ENCODE results near the gene NAPB. TPM values are rescaled to one million over a fixed set of nuclear protein-coding genes. Genes with fewer than 3 reads are reported as not detected.

The NAPB gene
- total RNA-seq, 1 donor: 9.4 TPM

DNA sequence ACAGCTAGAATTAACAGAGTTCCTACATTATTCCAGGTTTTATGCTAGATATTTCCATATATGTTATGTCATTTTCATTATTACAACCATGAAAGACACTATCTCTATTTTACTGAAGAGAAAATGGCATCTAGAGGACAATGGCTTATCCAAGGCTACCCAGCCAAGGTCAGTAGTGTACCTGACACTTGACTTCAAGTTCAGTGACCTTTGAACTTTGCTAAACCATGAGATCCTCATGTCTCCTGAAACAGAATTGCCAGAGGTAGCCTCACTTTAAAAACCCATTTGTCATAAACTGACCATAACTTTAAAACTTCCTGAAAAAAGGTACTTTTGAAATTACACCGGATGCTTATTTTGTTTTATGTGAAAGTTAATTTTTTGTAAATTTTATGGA, 14.4 kb downstream of the NAPB start:
- Histone ChIP-seq H3K27me3 (ENCODE audit: insufficient read depth, low read length) (no peaks in the 10 kb centered on the region), H4K20me1 (ENCODE audit: insufficient read depth, low read length) (peaks cover 25% of the 10 kb centered on the region), H3K4me2 (ENCODE audit: insufficient read depth, low read length) (no peak overlapping the region), H3K4me1 (ENCODE audit: insufficient read depth, low read length) (peaks cover 11% of the 10 kb centered on the region), H3K9me3 (ENCODE audit: low read depth, low read length) (no peaks in the 10 kb centered on the region), H3K4me3 (ENCODE audit: insufficient read depth, low read length) (no peak overlapping the region), H3K27ac (ENCODE audit: low read depth, low read length) (no peak overlapping the region), H2AFZ (ENCODE audit: low read length) (no peak overlapping the region), H3K79me2 (ENCODE audit: insufficient read depth, low read length) (peaks cover 98% of the 10 kb centered on the region), H3K36me3 (ENCODE audit: insufficient read depth, low read length) (no peaks in the 10 kb centered on the region)
- DNase-seq (ENCODE audit: insufficient read length, low spot score, missing footprints): no peak
- TF ChIP-seq, protein P1, sequence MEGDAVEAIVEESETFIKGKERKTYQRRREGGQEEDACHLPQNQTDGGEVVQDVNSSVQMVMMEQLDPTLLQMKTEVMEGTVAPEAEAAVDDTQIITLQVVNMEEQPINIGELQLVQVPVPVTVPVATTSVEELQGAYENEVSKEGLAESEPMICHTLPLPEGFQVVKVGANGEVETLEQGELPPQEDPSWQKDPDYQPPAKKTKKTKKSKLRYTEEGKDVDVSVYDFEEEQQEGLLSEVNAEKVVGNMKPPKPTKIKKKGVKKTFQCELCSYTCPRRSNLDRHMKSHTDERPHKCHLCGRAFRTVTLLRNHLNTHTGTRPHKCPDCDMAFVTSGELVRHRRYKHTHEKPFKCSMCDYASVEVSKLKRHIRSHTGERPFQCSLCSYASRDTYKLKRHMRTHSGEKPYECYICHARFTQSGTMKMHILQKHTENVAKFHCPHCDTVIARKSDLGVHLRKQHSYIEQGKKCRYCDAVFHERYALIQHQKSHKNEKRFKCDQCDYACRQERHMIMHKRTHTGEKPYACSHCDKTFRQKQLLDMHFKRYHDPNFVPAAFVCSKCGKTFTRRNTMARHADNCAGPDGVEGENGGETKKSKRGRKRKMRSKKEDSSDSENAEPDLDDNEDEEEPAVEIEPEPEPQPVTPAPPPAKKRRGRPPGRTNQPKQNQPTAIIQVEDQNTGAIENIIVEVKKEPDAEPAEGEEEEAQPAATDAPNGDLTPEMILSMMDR (IDR thresholded peaks at IDR 0.05; ENCODE audit: extremely low read depth, low read depth, low read length): no peak

DNA sequence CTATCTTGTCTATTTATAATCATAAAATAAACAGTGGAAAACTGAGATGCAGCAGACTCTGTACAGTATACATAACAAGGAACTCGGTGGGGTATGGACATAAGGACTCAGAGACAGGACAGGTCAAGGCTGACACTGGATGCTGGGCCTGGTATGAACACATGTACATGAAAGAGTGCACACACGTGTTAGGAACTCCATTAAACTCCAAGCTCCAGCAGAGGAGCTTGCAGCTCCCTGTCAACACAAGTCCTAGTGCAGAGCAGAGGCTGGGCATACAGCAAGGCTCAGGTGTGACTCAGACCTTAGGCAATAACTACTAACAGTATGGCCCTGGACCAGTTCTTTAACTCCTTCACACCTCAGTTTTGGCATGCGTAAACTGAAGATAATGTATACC, 17.1 kb downstream of the NAPB start:
- Histone ChIP-seq H3K4me1 (ENCODE audit: insufficient read depth, low read length) (peaks cover 17% of the 10 kb centered on the region), H3K36me3 (ENCODE audit: insufficient read depth, low read length) (no peaks in the 10 kb centered on the region), H3K27ac (ENCODE audit: low read depth, low read length) (no peak overlapping the region), H3K27me3 (ENCODE audit: insufficient read depth, low read length) (no peaks in the 10 kb centered on the region), H3K9me3 (ENCODE audit: low read depth, low read length) (no peaks in the 10 kb centered on the region), H3K79me2 (ENCODE audit: insufficient read depth, low read length) (peaks cover 81% of the 10 kb centered on the region), H2AFZ (ENCODE audit: low read length) (no peak overlapping the region), H3K4me3 (ENCODE audit: insufficient read depth, low read length) (no peak overlapping the region), H4K20me1 (ENCODE audit: insufficient read depth, low read length) (peaks cover 21% of the 10 kb centered on the region), H3K4me2 (ENCODE audit: insufficient read depth, low read length) (no peak overlapping the region)
- DNase-seq (ENCODE audit: insufficient read length, low spot score, missing footprints): no peak
- TF ChIP-seq, protein P1 (IDR thresholded peaks at IDR 0.05; ENCODE audit: extremely low read depth, low read depth, low read length): no peak

DNA sequence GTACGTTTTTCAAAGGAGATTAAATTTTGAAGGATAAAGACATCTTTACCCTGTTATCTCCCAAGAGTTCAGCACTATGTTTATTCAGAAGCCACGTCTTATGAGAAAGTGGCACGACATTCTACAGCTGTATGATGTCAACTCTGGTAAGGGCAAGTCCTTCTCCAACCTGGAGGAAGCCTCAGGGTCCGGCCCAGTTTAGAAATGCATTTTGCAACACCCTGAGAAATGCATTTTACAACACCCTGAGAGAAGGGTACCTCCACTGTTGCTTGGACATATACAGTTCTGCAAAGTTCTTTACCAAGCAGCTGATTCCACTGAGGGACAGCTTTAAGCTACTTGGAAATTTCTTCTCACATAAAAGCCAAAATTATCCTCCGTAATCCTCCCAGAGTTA, 17.5 kb downstream of the NAPB start:
- H3K27me3 ChIP-seq (ENCODE audit: insufficient read depth, low read length): no peaks in the 10 kb centered on the region
- H3K4me3 ChIP-seq (ENCODE audit: insufficient read depth, low read length): no peak overlapping the region
- H3K4me2 ChIP-seq (ENCODE audit: insufficient read depth, low read length): no peak overlapping the region
- H3K27ac ChIP-seq (ENCODE audit: low read depth, low read length): no peak overlapping the region
- no peaks in the 10 kb centered on the region for H3K9me3 ChIP-seq (ENCODE audit: low read depth, low read length)
- H3K36me3 ChIP-seq (ENCODE audit: insufficient read depth, low read length): no peaks in the 10 kb centered on the region
- H3K79me2 ChIP-seq (ENCODE audit: insufficient read depth, low read length): peaks cover 81% of the 10 kb centered on the region
- no peak for DNase-seq (ENCODE audit: insufficient read length, low spot score, missing footprints)
- no peak overlapping the region for H2AFZ ChIP-seq (ENCODE audit: low read length)
- H3K4me1 ChIP-seq (ENCODE audit: insufficient read depth, low read length): peaks cover 19% of the 10 kb centered on the region
- TF ChIP-seq, protein P1 (IDR thresholded peaks at IDR 0.05; ENCODE audit: extremely low read depth, low read depth, low read length): no peak
- peaks cover 24% of the 10 kb centered on the region for H4K20me1 ChIP-seq (ENCODE audit: insufficient read depth, low read length)

DNA sequence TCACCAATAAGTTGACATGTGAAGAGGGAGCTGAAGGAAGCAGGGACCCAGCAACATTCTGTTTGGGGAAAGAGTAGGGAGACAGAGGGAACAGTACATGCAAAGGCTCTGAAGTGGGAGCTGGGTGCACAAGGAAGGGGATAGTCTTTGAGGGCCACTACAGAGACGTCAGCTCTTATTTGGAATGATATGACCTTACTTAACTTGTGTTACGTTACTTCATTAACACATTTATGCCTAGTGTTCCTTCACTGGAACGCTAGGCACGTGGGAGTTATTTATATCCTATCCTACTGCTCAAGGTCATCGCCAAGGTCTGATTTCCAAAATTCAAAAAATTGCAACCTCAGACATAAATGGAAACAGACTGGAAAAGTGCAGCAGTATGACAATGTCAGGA, 20.2 kb downstream of the NAPB start:
- Histone ChIP-seq H3K4me1 (ENCODE audit: insufficient read depth, low read length) (peaks cover 35% of the 10 kb centered on the region), H3K9me3 (ENCODE audit: low read depth, low read length) (no peaks in the 10 kb centered on the region), H3K4me2 (ENCODE audit: insufficient read depth, low read length) (no peak overlapping the region), H3K4me3 (ENCODE audit: insufficient read depth, low read length) (no peak overlapping the region), H3K79me2 (ENCODE audit: insufficient read depth, low read length) (peaks cover 66% of the 10 kb centered on the region), H2AFZ (ENCODE audit: low read length) (no peak overlapping the region), H4K20me1 (ENCODE audit: insufficient read depth, low read length) (peaks cover 30% of the 10 kb centered on the region), H3K27me3 (ENCODE audit: insufficient read depth, low read length) (no peaks in the 10 kb centered on the region), H3K27ac (ENCODE audit: low read depth, low read length) (no peak overlapping the region), H3K36me3 (ENCODE audit: insufficient read depth, low read length) (no peaks in the 10 kb centered on the region)
- TF ChIP-seq, protein P1 (IDR thresholded peaks at IDR 0.05; ENCODE audit: extremely low read depth, low read depth, low read length): no peak
- DNase-seq (ENCODE audit: insufficient read length, low spot score, missing footprints): no peak
